ENCODE measurements around the gene DTD2.
"Not testable (repeated sequence)": the region's sequence is repeated elsewhere in the genome, so short reads cannot be mapped to it uniquely, and the experiment has no call there.

DTD2 gene

GRCh38 chr14:31456841-31457664 is at the start of gene DTD2:
Gene DTD2, minus strand, starts transcription at chr14:31457506. Its CDS starts 113 bp downstream, at chr14:31457393.
- peak; percentile 98 for DNase-seq

GRCh38 chr14:31505411-31505810 is 48.1 kb upstream of the DTD2 start:
- DNase-seq: no peak

GRCh38 chr14:31501870-31502269 is 44.6 kb upstream of the DTD2 start:
- DNase-seq: no peak

GRCh38 chr14:31492759-31493498 is 35.6 kb upstream of the DTD2 start:
- DNase-seq: no peak

DNA sequence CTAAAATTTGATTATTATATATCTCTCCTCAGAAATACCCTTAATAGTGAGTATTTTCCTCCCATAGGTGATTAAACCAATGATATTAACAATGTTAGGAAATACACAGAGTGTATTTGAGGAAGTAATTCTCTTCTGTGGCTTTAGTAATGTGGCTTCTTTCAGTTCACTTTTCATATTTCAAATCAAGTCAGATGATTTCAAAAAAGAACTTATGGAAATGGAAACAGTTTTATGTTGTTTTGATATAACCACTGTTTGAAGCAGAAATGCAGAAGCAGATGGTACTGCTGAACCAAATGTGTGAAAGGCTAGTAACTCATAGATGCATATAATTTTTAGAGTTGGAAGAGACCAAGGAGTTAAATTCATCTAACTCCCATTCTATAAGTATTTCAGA is 32.4 kb upstream of the DTD2 start:
- DNase-seq: no peak

GRCh38 chr14:31487886-31488285 is 30.6 kb upstream of the DTD2 start, which contains the start of gene GPR33:
Gene GPR33, minus strand, starts transcription at chr14:31488039. Its CDS starts 4,074 bp downstream, at chr14:31483965.
- no peak for DNase-seq

- DNase-seq: no peak
These were observed 29.5 kb upstream of the DTD2 start for GRCh38 chr14:31486764-31487163.

GRCh38 chr14:31484754-31485153 is 27.4 kb upstream of the DTD2 start:
- DNase-seq: no peak

- no peak for DNase-seq
These were observed 22.9 kb upstream of the DTD2 start for GRCh38 chr14:31480156-31480555.

- DNase-seq: no peak
These were observed 21.7 kb upstream of the DTD2 start for GRCh38 chr14:31479027-31479426.

DNA sequence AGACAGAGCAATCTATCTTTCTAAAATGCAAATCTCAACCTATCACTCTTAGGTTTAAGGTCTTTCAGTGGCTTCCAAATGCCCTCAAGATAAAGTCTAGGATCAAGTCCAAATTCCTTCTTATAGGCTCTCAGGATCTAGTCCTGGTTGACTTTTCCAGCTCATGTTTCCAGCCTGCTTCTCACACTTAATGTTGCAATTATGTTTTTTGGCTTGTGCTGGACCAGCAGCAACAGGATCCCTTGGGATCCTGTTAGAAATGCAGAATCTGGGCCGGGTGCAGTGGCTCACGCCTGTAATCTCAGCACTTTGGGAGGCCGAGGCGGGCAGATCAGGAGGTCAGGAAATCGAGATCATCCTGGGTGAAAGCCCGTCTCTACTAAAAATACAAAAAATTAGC is 19.9 kb upstream of the DTD2 start:
- no peak for DNase-seq

DNA sequence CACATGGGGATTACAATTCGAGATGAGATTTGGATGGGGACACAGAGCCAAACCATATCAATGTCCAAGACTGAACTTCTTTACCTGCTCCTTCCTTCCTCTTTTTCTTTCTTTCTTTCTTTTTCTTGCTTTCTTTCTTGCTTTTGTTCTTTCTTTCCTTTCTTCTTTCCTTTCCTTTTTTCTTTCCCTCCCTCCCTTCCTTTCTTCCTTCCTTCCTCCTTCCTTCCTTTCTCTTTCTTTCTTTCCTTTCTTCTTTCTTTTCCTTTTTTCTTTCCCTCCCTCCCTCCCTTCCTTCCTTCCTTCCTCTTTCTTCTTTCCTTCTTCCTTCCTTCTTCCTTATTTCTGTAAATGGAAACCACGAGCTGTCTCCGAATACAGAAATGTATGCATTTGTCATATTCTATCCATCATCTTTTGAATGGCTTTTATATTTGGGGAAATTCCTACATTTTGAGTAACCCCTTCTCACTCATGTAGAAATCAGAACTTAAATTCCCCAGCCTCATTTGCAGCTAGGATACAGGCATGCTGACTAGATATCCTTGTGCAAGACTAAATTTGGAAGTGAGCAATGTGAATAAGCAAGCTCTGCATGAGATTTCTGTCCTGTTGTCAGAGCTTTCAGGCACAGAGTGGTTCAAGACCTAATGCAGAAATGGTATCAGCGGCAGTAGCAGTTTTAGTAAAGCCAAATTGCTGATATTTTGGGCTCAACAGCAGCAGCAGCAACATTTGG is 19.0 kb upstream of the DTD2 start:
- DNase-seq: no peak

- no peak for DNase-seq
These were observed 9.2 kb upstream of the DTD2 start for GRCh38 chr14:31466554-31466953.

DNA sequence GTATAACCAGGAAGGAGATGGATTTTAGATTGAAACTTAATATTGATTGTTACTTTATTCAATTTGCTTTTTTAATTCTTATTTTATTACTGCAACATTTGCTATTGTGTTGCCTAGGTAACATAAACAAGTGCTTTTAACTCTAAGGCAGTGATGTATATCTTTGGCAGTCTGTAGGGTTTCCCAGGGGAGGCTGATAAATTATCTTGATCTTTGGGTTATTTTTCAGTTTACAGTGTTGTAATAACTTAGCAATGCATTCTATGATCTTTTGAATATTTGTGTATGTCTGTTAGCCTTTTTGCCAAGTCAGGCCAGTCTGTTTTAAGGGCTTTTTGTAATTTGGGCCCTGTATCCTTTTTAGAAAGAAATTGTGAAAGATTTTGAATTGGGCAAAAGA is 7.8 kb upstream of the DTD2 start:
- DNase-seq: no peak

- not testable (repeated sequence) for DNase-seq
These were observed 5.1 kb upstream of the DTD2 start for GRCh38 chr14:31462450-31462849.

GRCh38 chr14:31461545-31461944 is 4.2 kb upstream of the DTD2 start:
- no peak for DNase-seq

DNA sequence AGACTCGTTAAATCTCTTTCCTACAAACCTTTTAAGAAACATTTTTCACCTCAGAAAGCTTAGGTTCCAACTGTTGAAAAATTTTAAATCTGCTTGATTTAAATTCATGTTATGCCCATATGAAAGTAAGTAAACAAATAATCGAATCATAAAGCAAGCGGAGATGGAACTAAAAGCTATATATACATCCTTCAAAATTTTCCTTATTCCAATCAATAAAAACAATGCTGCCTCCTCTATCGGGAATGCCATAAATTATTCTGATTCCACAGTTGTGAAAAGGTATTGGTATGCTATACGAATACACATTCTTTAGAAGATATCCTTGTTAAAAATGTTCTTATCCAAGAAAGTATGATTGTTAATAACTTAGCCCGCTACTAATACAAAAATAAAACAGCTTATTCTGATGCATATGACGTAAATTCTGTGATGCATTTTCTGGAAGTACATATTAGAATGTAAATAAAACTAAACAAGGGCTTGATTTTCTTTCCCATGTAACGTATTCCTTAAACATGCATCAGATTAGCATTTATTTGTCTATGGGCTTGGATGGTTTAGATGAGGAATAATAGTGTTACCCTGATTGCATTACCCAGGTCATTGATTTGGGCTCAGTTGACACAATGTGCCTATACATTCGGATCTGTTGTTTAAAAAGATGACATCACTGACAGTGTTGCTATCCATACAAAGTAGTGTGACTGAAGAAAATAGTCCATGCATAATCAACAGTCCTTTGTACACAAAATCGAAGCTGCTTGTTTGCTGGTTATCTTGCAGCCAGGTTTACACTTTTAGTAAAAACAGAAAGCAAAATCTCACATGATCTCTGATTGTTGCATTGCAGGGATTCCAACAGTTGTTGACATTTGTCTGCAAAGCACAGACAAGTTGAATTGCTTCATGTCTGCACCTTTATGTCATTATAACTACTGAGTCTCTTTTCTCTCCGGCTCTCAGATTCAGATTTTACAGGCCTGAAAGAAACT is 656 bp upstream of the DTD2 start:
- DNase-seq: peak; percentile 1

DNA sequence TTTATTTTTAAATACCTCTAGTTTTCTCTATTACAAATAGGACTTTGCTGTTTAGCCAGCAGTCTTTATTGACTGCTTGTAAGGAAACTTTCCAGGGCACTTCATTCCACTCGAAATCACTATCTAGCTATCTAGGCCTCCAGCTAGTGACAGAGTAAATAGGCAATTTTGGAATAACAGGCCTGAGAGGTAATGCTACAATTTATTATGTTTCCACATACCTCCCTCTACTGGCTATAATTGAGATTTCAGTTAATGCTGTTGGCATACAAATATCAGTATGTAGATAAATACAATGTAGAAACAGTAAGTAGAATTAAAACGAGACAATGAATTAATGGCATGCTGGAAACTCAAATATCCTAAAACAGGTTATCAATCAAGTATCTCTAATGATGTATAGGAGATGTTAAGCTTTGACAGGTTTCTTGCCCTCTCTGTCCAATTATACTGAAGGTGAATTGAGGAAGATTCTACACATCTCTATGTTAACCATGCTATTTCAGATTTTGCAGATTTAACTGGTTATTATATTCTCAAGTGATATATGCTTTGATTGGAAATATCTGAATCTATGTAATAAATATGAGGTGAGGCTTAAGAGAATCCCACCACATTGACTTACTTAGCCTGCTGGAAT is 7.2 kb downstream of the DTD2 start:
- DNase-seq: peak; percentile 37

- no peak for DNase-seq
These were observed 8.2 kb downstream of the DTD2 start for GRCh38 chr14:31449136-31449535.

- DNase-seq: no peak
These were observed 11.6 kb downstream of the DTD2 start for GRCh38 chr14:31445703-31446102.

- DNase-seq: no peak
These were observed 15.0 kb downstream of the DTD2 start for GRCh38 chr14:31442284-31442683.

Data from NCI-H82 (cell line).